ENCODE measurements around the gene SMG7. TPM values are rescaled to one million over a fixed set of nuclear protein-coding genes. Genes with fewer than 3 reads are reported as not detected.
"Not testable (repeated sequence)": the region's sequence is repeated elsewhere in the genome, so short reads cannot be mapped to it uniquely, and the experiment has no call there.

Gene SMG7, protein sequence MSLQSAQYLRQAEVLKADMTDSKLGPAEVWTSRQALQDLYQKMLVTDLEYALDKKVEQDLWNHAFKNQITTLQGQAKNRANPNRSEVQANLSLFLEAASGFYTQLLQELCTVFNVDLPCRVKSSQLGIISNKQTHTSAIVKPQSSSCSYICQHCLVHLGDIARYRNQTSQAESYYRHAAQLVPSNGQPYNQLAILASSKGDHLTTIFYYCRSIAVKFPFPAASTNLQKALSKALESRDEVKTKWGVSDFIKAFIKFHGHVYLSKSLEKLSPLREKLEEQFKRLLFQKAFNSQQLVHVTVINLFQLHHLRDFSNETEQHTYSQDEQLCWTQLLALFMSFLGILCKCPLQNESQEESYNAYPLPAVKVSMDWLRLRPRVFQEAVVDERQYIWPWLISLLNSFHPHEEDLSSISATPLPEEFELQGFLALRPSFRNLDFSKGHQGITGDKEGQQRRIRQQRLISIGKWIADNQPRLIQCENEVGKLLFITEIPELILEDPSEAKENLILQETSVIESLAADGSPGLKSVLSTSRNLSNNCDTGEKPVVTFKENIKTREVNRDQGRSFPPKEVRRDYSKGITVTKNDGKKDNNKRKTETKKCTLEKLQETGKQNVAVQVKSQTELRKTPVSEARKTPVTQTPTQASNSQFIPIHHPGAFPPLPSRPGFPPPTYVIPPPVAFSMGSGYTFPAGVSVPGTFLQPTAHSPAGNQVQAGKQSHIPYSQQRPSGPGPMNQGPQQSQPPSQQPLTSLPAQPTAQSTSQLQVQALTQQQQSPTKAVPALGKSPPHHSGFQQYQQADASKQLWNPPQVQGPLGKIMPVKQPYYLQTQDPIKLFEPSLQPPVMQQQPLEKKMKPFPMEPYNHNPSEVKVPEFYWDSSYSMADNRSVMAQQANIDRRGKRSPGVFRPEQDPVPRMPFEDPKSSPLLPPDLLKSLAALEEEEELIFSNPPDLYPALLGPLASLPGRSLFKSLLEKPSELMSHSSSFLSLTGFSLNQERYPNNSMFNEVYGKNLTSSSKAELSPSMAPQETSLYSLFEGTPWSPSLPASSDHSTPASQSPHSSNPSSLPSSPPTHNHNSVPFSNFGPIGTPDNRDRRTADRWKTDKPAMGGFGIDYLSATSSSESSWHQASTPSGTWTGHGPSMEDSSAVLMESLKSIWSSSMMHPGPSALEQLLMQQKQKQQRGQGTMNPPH
- 10.5 and 12.2 TPM in 2 replicates for total RNA-seq

DNA sequence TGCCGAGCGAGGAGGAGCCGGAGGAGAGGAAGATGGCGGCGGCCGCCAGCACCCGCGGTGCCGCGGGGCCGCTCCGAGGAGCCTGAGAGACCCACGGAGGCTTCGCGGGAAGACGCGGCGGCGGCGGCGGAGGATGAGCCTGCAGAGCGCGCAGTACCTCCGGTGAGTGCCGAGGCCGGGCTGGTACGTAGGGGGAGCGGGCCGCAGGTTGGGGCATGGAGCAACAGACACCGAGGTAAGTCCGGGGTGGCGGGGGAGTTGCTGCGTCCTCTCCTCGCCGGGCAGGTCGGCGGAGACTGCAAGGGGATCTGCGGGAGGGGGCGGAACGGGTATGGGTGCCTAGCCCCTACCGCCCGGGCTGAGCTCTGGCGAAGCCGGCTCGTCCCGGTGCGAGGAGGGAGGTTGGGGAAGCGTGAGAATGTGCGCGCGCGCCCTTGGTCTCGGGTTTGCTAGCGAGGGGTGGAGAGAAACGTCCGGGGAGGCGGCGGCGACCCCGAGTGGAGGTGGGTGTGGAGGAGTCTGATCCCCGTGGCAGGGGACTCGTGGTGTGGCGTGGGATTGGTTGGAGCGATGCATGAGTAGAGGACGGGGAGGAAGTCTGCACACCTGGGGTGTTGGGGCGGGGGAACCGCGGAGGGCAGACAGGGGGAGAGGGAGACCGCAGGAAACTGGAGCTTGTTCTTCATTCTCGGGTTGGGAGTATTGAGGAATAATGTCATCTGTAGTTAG, at the start of gene SMG7:
SMG7 (plus strand) TSS at position 12 of the 729 bp plus-strand sequence; CDS start at position 134, 122 bp downstream.
- DNase-seq (ENCODE audit: low read depth in 2 of 2), result no peak

DNA sequence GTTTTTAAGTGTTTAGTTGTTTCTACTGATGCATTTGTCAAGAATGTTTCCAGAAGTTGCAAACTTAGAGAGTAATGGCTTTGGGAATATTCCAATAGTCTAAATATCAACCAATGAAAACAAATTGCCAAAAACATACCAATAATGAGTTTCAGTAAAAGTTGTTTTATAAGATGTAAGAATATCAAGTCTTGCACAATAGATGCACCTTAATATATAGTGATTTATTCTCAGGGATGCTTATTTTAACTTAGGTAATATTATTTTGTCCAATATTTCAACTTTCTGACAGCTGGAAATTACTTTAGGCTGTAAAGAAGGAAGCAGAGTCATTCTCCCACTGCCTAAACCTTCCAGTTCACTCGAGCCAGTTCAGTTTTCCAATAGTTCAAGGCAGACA, 48.8 kb upstream of the SMG7 start:
- no peak for DNase-seq (ENCODE audit: low read depth in 2 of 2)

DNA sequence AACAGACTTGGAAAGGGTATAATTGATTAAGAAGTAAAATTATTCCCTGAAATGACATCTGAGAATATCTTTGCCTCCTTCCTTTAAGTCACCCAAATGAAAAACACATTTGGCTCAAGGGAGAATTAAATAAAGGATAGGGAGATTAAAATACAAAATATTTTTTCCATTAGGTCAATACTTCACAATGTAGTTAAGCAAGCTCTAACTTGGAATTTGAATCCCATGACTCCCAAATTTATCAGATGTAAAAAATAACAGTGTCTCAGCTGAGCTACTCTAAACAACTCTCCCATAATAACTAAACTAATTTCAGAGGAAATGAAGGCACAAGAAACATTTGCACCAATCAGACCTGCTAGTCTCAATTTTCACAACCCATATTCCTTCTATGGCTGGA, 47.6 kb upstream of the SMG7 start:
- no peak for DNase-seq (ENCODE audit: low read depth in 2 of 2)

DNA sequence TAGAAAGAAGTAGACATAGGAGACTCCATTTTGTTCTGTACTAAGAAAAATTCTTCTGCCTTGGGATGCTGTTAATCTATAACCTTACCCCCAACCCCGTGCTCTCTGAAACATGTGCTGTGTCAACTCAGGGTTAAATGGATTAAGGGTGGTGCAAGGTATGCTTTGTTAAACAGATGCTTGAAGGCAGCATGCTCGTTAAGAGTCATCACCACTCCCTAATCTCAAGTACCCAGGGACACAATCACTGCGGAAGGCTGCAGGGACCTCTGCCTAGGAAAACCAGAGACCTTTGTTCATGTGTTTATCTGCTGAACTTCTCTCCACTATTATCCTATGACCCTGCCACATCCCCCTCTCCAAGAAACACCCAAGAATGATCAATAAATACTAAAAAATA, 44.7 kb upstream of the SMG7 start:
- DNase-seq (ENCODE audit: low read depth in 2 of 2), result not testable (repeated sequence)

DNA sequence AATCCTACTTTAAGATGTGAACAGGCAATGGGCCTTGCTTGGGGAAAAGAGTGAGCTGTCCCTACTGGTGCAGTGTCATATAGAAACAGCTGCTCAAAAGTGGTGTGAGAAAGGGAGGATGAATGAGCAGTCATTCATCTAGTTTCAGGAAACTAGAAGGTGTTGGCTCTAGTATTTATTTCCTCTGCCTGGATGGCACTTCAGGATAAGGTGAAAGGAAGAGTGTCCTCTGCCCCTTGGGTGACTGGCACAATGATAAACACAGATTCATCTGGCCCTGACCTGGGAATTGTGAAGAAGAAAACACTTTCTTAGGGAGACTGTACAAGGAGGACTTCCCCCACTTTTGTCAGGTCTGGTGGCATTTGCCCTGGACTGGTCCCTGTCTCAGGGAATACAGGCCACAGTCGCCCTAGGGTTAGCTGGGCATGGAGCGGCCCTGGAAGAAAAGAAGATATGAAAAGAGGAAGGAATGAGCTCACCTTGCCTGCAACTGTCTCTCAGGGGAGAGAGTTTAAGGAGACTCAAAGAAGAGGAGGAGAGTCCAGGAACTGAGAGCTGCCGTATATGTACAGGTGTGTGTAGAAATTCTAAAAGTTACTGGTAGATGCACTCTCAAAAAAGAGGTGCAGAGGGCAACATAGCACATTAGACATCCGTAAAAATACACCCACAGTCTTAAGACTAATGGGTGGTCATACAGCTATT, 40.3 kb upstream of the SMG7 start:
- no peak for DNase-seq (ENCODE audit: low read depth in 2 of 2)

DNA sequence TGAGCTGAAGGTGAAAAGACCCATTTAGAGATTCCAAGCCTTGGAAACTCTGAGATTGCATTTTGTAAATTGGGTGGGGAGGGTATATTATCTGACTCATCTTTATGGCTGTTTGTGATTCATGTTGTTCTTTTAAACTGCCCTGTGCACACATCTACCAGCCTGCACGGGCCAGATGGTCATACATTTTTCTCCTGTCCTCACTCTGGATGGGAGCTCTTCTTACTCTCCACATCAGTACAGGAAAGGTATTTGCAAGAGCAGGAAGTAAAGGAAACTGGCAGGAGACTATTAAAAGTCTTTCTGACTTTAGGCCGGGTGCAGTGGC, 39.8 kb upstream of the SMG7 start:
- DNase-seq (ENCODE audit: low read depth in 2 of 2), result no peak

DNA sequence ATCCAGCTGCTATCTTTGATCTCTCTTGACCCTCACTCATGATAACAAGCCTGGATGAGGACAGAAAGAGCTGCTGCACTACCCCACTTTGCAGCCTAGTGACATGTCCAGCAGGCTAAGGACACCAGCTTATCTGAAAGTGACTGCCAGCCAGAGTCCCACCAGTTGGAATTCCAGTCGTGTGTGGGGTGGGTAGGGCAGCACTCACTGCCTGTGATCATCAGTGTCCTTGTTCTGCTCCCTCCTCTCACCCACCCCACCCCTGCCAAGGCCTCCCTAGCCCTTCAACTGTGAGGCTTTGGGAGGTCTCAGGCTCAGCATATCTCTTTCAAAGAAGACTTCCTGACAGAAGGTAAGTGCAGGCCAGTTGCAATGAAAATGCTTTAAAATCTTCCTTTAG, 38.6 kb upstream of the SMG7 start:
- DNase-seq (ENCODE audit: low read depth in 2 of 2), result no peak

DNA sequence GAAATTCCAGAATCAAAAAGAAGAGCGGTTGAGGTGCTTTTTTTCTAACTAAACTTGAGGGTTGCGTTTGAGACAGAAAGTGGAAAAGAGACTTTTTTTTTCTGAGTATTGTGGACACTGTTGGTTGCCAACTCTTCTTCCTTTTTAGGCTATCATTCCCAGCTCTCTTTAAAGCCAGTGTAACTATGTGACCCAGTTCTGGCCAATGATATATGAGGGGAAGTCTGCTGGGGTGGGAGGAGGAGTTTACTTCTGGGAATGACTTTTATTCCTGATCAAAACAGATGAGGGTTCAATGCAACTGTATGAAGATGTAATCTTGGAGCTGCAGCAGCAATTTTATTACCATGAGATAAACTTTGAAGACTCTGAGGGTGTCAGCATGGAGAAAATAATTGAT, 36.8 kb upstream of the SMG7 start:
- no peak for DNase-seq (ENCODE audit: low read depth in 2 of 2)

DNA sequence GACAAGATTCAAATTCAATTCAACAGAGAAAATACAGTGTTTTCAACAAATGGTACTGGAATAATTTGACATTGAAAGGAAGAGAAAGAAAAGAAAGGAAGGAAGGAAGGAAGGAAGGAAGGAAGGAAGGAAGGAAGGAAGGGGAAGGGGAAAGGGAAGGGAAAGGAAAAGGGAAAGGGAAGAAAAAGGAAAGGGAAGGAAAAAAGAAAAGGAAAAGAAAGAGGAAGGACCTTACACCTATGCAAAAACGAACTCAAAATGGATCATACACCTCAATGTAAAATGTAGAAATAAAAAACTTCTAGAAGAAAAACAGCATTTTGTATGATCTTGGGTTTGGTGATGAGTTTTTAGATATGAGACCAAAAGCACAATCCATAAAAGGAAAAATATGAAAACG, 34.2 kb upstream of the SMG7 start:
- DNase-seq (ENCODE audit: low read depth in 2 of 2), result no peak

DNA sequence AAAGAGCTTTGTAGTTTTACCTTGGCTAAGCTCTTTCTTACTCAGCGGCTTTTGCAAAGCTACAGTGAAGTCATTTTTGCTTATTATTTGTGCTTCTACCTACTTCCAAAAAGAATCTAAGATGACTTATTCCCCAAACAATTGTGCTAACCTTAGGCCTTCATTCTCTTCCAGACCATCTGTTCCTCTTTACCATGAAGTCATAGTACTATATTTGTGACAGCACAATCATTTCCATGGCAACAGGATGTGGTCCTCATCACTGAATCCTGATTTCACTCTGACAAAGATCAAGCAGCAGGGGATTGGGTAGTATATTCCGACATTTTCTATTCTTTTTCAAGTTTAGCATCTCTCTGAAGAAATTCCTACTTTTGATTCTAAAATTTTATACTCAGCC, 29.3 kb upstream of the SMG7 start:
- DNase-seq (ENCODE audit: low read depth in 2 of 2), result peak; percentile 19 to 77

DNA sequence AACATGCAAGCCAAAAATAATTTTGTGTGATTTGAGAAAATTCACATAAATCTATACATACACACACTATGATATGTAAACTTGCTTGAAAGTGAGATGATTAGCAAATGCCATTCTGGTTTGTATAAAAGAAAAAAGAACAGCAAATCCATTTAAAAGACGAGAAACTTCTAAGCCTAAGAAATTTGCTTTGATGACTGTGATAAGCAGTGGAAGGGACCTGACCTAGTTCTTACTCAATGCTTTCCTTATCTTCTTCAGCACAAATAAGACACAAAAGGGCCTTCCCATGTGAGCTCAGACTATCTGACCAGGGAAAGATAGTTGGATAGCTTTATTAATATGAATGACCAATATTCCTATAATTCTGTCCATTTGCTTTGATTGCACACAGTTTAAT, 28.8 kb upstream of the SMG7 start:
- no peak for DNase-seq (ENCODE audit: low read depth in 2 of 2)

DNA sequence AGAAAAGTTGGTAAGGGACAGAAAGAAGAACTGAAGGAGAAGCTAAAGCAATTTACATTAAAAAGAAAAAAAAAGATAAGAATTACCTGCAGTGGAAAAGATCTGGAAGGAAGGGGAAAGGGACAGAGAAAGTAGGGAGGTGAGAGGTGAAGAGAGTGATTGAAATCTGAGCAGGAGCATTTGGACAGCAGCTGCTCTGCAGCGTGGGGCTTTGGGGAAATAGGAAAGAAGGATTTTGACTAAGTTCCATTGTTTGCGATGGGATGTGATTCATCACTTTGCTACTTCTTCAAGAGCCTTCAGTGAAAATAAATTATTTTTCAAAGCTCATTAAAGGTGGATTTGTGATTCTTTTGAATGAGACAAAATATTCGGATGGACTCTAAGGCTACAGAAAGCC, 28.1 kb upstream of the SMG7 start:
- DNase-seq (ENCODE audit: low read depth in 2 of 2), result peak in 1 of 2 donors; percentile 82

DNA sequence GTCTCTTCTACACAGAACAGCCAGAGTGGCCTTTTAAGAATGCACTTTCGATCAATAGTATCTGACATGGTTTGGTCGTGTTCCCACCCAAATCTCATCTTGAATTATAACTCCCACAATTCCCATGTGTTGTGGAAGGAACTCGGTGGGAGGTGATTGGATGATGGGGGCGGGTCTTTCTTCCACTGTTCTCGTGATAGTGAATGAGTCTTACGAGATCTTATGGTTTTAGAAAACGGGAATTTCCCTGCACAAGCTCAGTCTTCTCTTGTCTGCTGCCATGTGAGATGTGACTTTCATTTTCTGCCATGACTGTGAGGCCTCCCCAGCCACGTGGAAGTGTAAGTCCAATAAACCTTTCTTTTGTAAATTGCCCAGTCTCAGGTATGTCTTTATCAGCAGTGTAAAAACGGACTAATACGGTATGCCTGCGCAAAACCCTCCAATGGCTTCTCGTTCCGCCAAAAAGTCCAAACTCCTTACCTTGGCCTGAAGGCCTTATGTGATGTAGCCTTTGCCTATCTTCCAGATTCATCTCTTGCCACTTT, 23.0 kb upstream of the SMG7 start:
- DNase-seq (ENCODE audit: low read depth in 2 of 2), result no peak

DNA sequence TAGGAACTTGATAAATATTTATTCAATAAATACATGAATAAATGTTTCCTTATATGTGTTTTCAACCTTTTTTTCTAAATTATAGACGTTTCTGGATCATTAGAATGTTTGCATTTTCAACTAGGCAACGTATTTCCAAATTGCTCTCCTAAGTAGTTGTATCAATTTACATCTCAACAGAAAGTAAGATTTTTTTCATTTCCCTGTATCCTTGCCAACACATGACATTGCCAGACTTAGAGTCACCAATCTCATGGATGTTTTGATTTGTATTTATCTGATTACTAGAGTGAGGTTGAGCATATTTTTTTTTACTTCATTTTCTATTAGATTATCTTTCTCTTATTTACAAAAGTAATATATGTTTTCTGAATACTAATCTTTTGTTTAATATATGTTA, 22.2 kb upstream of the SMG7 start:
- DNase-seq (ENCODE audit: low read depth in 2 of 2), result no peak

DNA sequence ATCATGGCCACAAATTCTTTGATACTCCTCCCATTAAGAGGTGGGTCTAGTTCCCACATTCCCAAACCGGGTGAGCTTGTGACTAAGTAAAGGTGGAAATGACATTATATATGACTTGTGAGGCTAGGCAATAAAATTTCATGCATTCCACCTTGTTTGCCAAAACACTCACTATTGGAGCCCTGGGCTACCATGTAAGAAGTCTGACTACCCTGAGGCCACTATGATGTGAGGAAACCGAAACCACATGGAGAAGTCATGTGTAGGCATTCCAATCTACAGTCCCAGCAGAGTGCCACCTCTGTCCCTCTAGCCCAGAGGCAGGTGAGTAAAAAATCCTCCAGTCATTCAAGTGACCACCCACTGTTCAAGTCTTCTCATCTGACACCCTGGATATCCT, 17.9 kb upstream of the SMG7 start:
- no peak for DNase-seq (ENCODE audit: low read depth in 2 of 2)

DNA sequence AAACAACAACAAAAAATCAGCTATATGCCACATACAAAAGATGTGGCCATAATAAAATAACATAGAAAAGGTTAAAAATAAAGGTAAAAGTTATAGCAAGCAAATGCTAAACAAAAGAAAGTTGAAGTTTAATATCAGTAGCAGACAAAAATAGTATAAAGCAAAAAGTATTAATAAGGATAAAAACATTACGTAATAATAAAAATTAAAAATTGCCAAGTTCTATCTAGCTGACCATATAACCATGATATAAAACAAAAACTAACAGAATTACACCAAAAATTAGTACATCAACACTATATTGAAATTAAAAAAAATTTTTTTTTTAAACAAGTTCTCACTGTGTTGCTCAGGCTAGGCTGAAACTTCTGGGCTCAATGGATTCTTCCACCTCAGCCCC, 15.5 kb upstream of the SMG7 start:
- DNase-seq (ENCODE audit: low read depth in 2 of 2), result no peak

DNA sequence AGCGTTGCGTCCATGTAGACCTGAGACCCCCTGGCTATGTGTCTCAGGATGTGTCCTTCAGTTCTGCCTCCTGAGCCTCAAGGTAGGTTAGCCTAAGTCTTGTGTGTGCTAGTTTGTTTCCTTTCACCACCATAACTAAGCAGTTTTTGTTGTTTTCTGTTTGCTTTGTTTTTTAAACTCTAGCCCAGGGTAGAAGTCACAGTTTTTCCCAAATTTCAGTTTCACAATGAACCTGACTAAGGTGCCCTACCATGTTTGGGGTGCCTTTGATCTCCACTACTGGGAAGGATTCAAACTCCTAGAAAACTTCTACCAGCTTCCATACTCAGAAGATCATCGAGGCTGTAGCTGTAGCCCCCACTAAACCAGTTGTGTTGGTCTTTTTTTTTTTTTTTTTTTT, 14.8 kb upstream of the SMG7 start:
- DNase-seq (ENCODE audit: low read depth in 2 of 2), result no peak

DNA sequence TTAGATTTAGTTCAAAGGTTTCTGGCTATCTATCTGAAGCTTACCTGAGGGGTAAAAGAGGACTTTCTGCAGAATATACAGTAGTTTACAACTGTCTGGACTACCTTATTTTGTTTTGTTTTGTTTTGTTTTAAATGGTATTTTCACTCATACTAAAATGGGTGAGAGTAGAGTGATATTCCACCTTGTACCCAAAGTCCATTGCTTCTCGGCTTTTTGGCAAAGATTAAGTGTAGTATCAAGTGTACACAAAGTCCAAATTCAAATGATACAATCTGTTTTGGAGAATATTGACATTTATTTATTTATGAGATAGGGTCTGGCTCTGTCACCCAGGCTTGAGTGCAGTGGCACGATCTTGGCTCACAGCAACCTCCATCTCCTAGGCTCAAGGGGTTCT, 11.7 kb upstream of the SMG7 start:
- no peak for DNase-seq (ENCODE audit: low read depth in 2 of 2)

DNA sequence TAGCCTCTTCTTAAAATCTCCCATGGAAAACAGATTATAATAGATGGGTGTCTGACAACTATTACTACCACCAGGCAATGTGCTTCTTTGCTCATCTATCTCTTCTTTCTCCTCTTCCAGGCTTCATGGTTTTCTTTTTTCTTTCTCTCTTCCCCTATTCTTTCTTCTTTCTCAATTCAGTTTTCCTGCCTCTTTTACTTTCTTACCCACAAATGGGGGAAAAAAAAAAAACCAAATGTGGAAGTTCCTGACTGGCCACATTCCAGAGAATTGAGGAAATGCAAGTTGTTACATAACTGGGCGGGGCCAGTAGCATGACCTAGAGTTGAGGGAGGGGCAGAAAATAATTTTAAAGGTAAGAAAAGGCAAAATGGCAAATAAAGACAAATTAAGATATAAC, 10.9 kb upstream of the SMG7 start:
- DNase-seq (ENCODE audit: low read depth in 2 of 2), result peak; percentile 10 to 45

DNA sequence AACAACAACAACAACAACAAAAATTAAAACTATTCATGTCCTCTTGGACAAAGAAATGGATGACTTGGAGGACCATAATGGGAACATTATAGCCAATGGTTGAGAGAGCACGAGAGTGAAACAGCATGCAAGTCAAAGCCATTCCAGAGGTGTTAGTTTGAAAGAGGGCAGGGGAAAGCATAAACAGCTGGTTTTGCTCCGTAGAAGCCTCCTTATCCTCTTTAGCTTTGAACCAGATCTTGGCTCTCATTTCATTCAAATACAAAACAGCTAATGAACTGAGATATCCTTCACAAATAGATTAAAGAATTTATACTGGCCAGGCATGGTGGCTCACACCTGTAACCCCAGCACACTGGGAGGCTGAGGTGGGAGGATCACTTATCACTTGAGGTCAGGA, 8.7 kb upstream of the SMG7 start:
- DNase-seq (ENCODE audit: low read depth in 2 of 2), result no peak

DNA sequence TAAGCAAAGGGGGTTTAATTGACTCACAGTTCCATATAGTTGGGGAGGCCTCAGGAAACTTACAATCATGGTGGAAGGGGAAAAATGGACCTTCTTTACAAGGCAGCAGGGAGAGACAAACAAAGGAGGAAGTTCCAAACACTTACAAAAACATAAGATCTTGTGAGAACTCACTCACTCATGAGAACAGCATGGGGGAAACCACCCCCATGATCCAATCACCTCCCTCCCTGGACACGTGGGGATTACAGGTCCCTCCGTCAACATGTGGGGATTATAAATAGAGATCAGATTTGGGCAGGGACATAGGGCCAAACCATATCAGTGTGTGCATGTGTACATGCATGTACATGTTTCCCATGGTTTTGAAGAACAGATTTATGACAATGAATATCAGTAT, 5.5 kb upstream of the SMG7 start:
- no peak for DNase-seq (ENCODE audit: low read depth in 2 of 2)

Measured in lung microvascular endothelial cell (primary cell).